Lower leg skin (tissue), 3 donors: ENCODE data around the gene PGAM5.

Experiments used
- POLR2A ChIP-seq, 2 donors: fragments of 450-650 bp; IDR thresholded peaks; one replicate each; pipeline ENCODE4 v1.6.1; 2016 to 2017; ENCODE audit warnings: antibody characterized with exemption in 2 of 2, mild to moderate bottlenecking in 1 of 2, moderate library complexity in 1 of 2
- TF ChIP-seq, protein P1 (sequence below), 3 donors: fragments of 450-650 bp; IDR thresholded peaks; one replicate each; pipeline ENCODE4 v1.5.1; 2016; ENCODE audit warnings: antibody characterized with exemption in 3 of 3, mild to moderate bottlenecking in 3 of 3, moderate library complexity in 2 of 3

DNA sequence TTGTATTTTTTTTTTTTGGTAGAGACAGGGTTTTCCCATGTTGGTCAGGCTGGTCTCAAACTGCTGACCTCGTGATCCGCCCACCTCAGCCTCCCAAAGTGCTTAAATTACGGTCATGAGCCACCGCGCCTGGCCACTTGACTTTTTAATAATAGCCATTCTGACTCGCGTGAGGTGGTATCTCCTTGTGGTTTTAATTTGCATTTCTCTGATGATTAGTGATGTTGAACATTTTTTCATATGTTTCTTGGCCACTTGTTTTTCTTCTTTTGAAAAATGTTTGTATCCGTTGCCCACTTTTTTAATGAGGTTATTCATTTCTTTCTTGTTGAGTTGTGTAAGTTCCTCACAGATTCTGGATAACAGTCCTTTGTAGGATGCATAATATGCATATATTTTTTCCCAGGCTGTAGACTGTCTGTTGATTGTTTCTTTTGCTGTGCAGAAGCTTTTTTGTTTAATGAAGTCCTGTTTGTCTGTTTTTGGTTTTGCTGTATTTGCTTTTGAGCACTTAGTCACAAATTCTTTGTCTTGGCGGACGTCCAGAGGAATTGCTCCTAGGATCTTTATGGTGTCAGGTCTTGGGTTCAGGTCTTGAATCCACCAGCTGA is 10.3 kb upstream of the PGAM5 start:
- TF ChIP-seq, protein P1, sequence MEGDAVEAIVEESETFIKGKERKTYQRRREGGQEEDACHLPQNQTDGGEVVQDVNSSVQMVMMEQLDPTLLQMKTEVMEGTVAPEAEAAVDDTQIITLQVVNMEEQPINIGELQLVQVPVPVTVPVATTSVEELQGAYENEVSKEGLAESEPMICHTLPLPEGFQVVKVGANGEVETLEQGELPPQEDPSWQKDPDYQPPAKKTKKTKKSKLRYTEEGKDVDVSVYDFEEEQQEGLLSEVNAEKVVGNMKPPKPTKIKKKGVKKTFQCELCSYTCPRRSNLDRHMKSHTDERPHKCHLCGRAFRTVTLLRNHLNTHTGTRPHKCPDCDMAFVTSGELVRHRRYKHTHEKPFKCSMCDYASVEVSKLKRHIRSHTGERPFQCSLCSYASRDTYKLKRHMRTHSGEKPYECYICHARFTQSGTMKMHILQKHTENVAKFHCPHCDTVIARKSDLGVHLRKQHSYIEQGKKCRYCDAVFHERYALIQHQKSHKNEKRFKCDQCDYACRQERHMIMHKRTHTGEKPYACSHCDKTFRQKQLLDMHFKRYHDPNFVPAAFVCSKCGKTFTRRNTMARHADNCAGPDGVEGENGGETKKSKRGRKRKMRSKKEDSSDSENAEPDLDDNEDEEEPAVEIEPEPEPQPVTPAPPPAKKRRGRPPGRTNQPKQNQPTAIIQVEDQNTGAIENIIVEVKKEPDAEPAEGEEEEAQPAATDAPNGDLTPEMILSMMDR (IDR thresholded peaks at IDR 0.05): no peak
- TF ChIP-seq POLR2A (IDR thresholded peaks at IDR 0.05): no peak
